Measurements from ENCODE around the gene DOCK1.

The DOCK1 gene

DNA sequence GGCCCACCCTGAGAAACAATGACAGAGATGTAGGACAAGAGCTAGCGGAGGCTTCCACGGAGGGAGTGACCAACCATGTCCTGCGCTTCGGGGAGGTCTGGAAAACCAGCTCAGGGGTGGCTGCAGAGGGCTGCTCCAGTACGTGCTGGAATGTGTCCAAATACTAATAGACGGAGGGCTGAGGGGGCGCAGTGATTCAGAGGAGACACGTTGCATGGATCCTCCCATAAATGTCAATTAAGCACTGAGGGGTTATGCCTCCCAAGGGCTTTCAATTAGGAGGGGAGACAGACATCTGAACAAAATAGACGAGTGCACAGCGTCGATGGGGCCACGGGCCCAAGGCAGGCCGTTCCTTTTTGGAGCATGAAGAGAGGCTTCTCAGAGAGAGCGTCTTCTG lies 592.9 kb downstream of the DOCK1 start:
- Histone ChIP-seq H3K9ac (ENCODE audit: low read length) (no peak overlapping the region), H3K36me3 (ENCODE audit: control insufficient read depth, insufficient read depth, low read length) (no peaks in the 10 kb centered on the region), H3K79me1 (ENCODE audit: low read length) (no peaks in the 10 kb centered on the region), H2BK15ac (replicated peaks; ENCODE audit: low read depth) (no peak overlapping the region), H2BK120ac (ENCODE audit: low read depth, low read length) (no peak overlapping the region), H3K79me2 (ENCODE audit: control insufficient read depth, insufficient read depth, low read length) (no peaks in the 10 kb centered on the region), H2AK5ac (ENCODE audit: low read length) (no peak overlapping the region), H3K27ac (ENCODE audit: low read depth, low read length) (no peak overlapping the region), H3K18ac (ENCODE audit: low read length) (no peak overlapping the region), H2BK5ac (ENCODE audit: low read length) (no peak overlapping the region), H3K56ac (ENCODE audit: low read length) (no peak overlapping the region), H3K4me3 (ENCODE audit: low read length) (no peak overlapping the region), H3K23ac (ENCODE audit: low read length) (no peak overlapping the region), H3K4ac (ENCODE audit: low read depth, low read length) (no peak overlapping the region), H4K8ac (ENCODE audit: low read depth, low read length) (no peak overlapping the region), H3K4me1 (ENCODE audit: control insufficient read depth, low read depth, low read length) (no peaks in the 10 kb centered on the region), H3K27me3 (ENCODE audit: insufficient read depth, low read length, poor library complexity) (no peaks in the 10 kb centered on the region), H4K5ac (ENCODE audit: low read length) (no peak overlapping the region), H3K4me2 (ENCODE audit: low read length) (no peak overlapping the region)
- no CpG with 5 or more reads among the region's 14 CpGs for WGBS (ENCODE audit: extremely low coverage, insufficient coverage, low lambda C conversion rate)
- no peak for DNase-seq

- Histone ChIP-seq H3K79me2 (ENCODE audit: control insufficient read depth, insufficient read depth, low read length) (no peaks in the 10 kb centered on the region), H4K5ac (ENCODE audit: low read length) (no peak overlapping the region), H3K4me1 (ENCODE audit: control insufficient read depth, low read depth, low read length) (no peaks in the 10 kb centered on the region), H3K9ac (ENCODE audit: low read length) (no peak overlapping the region), H3K36me3 (ENCODE audit: control insufficient read depth, insufficient read depth, low read length) (no peaks in the 10 kb centered on the region), H3K56ac (ENCODE audit: low read length) (no peak overlapping the region), H2BK5ac (ENCODE audit: low read length) (no peak overlapping the region), H3K4me2 (ENCODE audit: low read length) (no peak overlapping the region), H3K23ac (ENCODE audit: low read length) (no peak overlapping the region), H2BK15ac (replicated peaks; ENCODE audit: low read depth) (no peak overlapping the region), H2BK120ac (ENCODE audit: low read depth, low read length) (no peak overlapping the region), H3K79me1 (ENCODE audit: low read length) (no peaks in the 10 kb centered on the region), H3K4ac (ENCODE audit: low read depth, low read length) (no peak overlapping the region), H4K8ac (ENCODE audit: low read depth, low read length) (no peak overlapping the region), H2AK5ac (ENCODE audit: low read length) (no peak overlapping the region), H3K18ac (ENCODE audit: low read length) (no peak overlapping the region), H3K4me3 (ENCODE audit: low read length) (no peak overlapping the region), H3K27ac (ENCODE audit: low read depth, low read length) (no peak overlapping the region), H3K27me3 (ENCODE audit: insufficient read depth, low read length, poor library complexity) (no peaks in the 10 kb centered on the region)
- WGBS (ENCODE audit: extremely low coverage, insufficient coverage, low lambda C conversion rate), result no CpG with 5 or more reads among the region's 8 CpGs
- no peak for DNase-seq
Observed at GRCh38 chr10:127500127-127500526, 594.9 kb downstream of the DOCK1 start.

Measured in mesendoderm (in vitro differentiated cells).